Adrenal gland (tissue), 12 donors: ENCODE data around the gene EHBP1. TPM values are rescaled to one million over a fixed set of nuclear protein-coding genes. Genes with fewer than 3 reads are reported as not detected.

Experiments
- DNase-seq, 7 donors: peaks; one replicate each; pipeline ENCODE4 v3.0.0-alpha.2; 2019 to 2020
- H3K27ac ChIP-seq, 5 donors: fragments of 200-600 bp; sonication (generic) in 4 of 5; 1 replicate in 3 of 5; 2 replicates in 2 of 5; pipeline versions ENCODE4 v1.5.1 to v1.8.0; 2016 to 2020; ENCODE audit warnings: mild to moderate bottlenecking in 1 of 5
- H3K27me3 ChIP-seq: fragments of 200-600 bp; 2 replicates; pipeline ENCODE4 v1.8.0; 2021
- H3K36me3 ChIP-seq, 2 donors: fragments of 200-600 bp; replicated peaks in 1 of 2; 1 replicate in 1 of 2; 2 replicates in 1 of 2; pipeline versions ENCODE4 v1.5.1 to v1.8.0; 2018 to 2022
- H3K4me1 ChIP-seq, 2 donors: fragments of 200-600 bp; replicated peaks in 1 of 2; 1 replicate in 1 of 2; 2 replicates in 1 of 2; pipeline versions ENCODE4 v1.5.1 to v1.8.0; 2018 to 2021
- H3K4me3 ChIP-seq, 4 donors: fragments of 200-600 bp; sonication (generic) in 3 of 4; one replicate each; pipeline ENCODE4 v1.5.1; 2016 to 2018
- H3K9me3 ChIP-seq, 3 donors: fragments of 200-600 bp; sonication (generic) in 1 of 3; replicated peaks in 1 of 3; 1 replicate in 2 of 3; 2 replicates in 1 of 3; pipeline versions ENCODE4 v1.5.1 to v1.8.0; 2016 to 2021
- CTCF ChIP-seq, 6 experiments: fragments of 450-650 bp in 4 of 6; fragments of 200-600 bp in 2 of 6; sonication (generic) in 1 of 6; IDR thresholded peaks; 1 replicate in 5 of 6; 2 replicates in 1 of 6; pipeline versions ENCODE4 v1.5.1 to v1.8.0; 2016 to 2021; ENCODE audit warnings: antibody characterized with exemption in 6 of 6, mild to moderate bottlenecking in 2 of 6, moderate library complexity in 1 of 6
- POLR2A ChIP-seq, 2 donors: fragments of 450-650 bp; IDR thresholded peaks; one replicate each; pipeline ENCODE4 v1.6.1; 2017; ENCODE audit warnings: antibody characterized with exemption in 2 of 2, mild to moderate bottlenecking in 2 of 2, moderate library complexity in 1 of 2
- WGBS, 4 donors: extraction: QIAGEN DNeasy Blood & Tissue Kit in 2 of 4; methylation state at CpG; one replicate each; pipeline versions ENCODE4 v1.1.5 to v1.1.7; 2013 to 2017; 5-methylcytosine and 5-hydroxymethylcytosine counted together
- intact Hi-C, 2 donors: fragments of 100-400 bp; cut with DNase I; formaldehyde crosslinking; loops; one replicate each; pipeline versions ENCODE4 v1.14.1 to v1.15.0; 2022 to 2023
- polyA plus RNA-seq, 3 donors: library from polyadenylated mRNA; stranded (reverse); fragments of 200-250 nt in 2 of 3; fragments of 350-450 nt in 1 of 3; fragmentation: Illumina TruSeq in 1 of 3; extraction: RNeasy Lipid Tissue Mini Kit (QIAGEN cat#74804) in 1 of 3; gene quantifications; one replicate each; pipeline ENCODE4 v1.2.3, GENCODE V29; 2013 to 2014
- total RNA-seq, 9 donors: library from RNA; depleted of rRNA in 4 of 9; stranded (reverse); fragments of >200 nt in 4 of 9; fragments of 120-200 nt in 1 of 9; fragmentation: NEBNext Ultra II Directional in 1 of 9; extraction: Animal tissue kit (Norgen Biotek cat#: 25700) in 1 of 9; gene quantifications; one replicate each; pipeline versions ENCODE4 v1.1.0 to v1.2.4, GENCODE V29; 2013 to 2023
- donor health status: healthy with polysubstance abuse.
- donor health status: Bipolar disorder and iron deficiency.
- donor health status: DM: yes; HTN: yes; CAD: no.
- donor health status: DM: no; HTN: no; CAD: no.
- donor health status: DM: no; HTN: no; CAD: no.
- donor health status: DM: yes; HTN: yes; CAD: no.

EHBP1 gene
- total and polyA plus RNA-seq, 12 donors = 13.5 to 83.6 (median 46.3) TPM

GRCh38 chr2:62669180-62669579 is 36.3 kb upstream of the EHBP1 start:
- Histone ChIP-seq H3K4me3 (no peak overlapping the region), H3K36me3 (no peaks in the 10 kb centered on the region), H3K27me3 (no peaks in the 10 kb centered on the region), H3K9me3 (no peaks in the 10 kb centered on the region), H3K4me1 (peaks cover 0 to 12% of the 10 kb centered on the region in 2 donors), H3K27ac (no peak overlapping the region)
- 75 to 93% (median 83%) methylated on average over 5 of the region's 5 CpGs for whole genome bisulfite sequencing, 4 donors
- DNase-seq = no peak
- TF ChIP-seq POLR2A (IDR thresholded peaks at IDR 0.05) (no peak), CTCF (IDR thresholded peaks at IDR 0.05) (no peak)
- intact Hi-C loops = no loop called here

GRCh38 chr2:62672601-62673000 is 32.9 kb upstream of the EHBP1 start:
- 67 to 74% (median 70%) methylated on average over 1 of the region's 1 CpG for WGBS, 4 donors
- peak overlapping the region in 1 of 5 donors; percentile 46 for H3K27ac ChIP-seq
- H3K36me3 ChIP-seq = no peaks in the 10 kb centered on the region
- no peak overlapping the region for H3K4me3 ChIP-seq
- H3K4me1 ChIP-seq = peaks cover 0 to 5% of the 10 kb centered on the region in 2 donors
- no peaks in the 10 kb centered on the region for H3K27me3 ChIP-seq
- no peaks in the 10 kb centered on the region for H3K9me3 ChIP-seq
- intact Hi-C loops = no loop called here
- peak in 3 of 7 donors; percentile 21 to 54 (median 23) for DNase-seq
- no peak for TF ChIP-seq CTCF (IDR thresholded peaks at IDR 0.05)
- TF ChIP-seq POLR2A (IDR thresholded peaks at IDR 0.05) = no peak

- intact Hi-C loops = no loop called here
- H3K36me3 ChIP-seq = no peaks in the 10 kb centered on the region
- peaks cover 0 to 5% of the 10 kb centered on the region in 2 donors for H3K4me1 ChIP-seq
Measured at GRCh38 chr2:62675062-62675461, 30.5 kb upstream of the EHBP1 start.

GRCh38 chr2:62685256-62685655 is 20.3 kb upstream of the EHBP1 start:
- intact Hi-C loops = no loop called here
- no peak overlapping the region for H3K4me3 ChIP-seq
- H3K4me1 ChIP-seq = no peaks in the 10 kb centered on the region
- no peak for TF ChIP-seq CTCF (IDR thresholded peaks at IDR 0.05)
- no peak for TF ChIP-seq POLR2A (IDR thresholded peaks at IDR 0.05)
- no peaks in the 10 kb centered on the region for H3K27me3 ChIP-seq
- no peaks in the 10 kb centered on the region for H3K36me3 ChIP-seq
- DNase-seq = no peak
- H3K9me3 ChIP-seq = no peaks in the 10 kb centered on the region
- WGBS, 4 donors = 85 to 100% (median 93%) methylated on average over 2 of the region's 2 CpGs
- H3K27ac ChIP-seq = no peak overlapping the region

More at GRCh38 chr2:62675062-62675461, 30.5 kb upstream of the EHBP1 start:
- no peaks in the 10 kb centered on the region for H3K9me3 ChIP-seq
- H3K27ac ChIP-seq = no peak overlapping the region
- H3K27me3 ChIP-seq = no peaks in the 10 kb centered on the region
- H3K4me3 ChIP-seq = no peak overlapping the region
- TF ChIP-seq POLR2A (IDR thresholded peaks at IDR 0.05) (no peak), CTCF (IDR thresholded peaks at IDR 0.05) (no peak)
- no peak for DNase-seq
